H9 (cell line): ENCODE measurements around the gene UQCRC2. TPM values are rescaled to one million over a fixed set of nuclear protein-coding genes. Genes with fewer than 3 reads are reported as not detected.

Experiments
- DNase-seq: peaks from one replicate; pipeline ENCODE4 v3.0.0-alpha.2; 2017
- H2AFZ ChIP-seq: one replicate; pipeline ENCODE4 v1.6.1; 2013; ENCODE audit warnings: mild to moderate bottlenecking, low read length, control low read depth, moderate library complexity
- H2AK5ac ChIP-seq: 2 replicates; pipeline ENCODE4 v1.6.1; 2013; ENCODE audit warnings: low read length, control low read depth, mixed read lengths; ENCODE audit not compliant: insufficient read length
- H2BK120ac ChIP-seq: one replicate; pipeline ENCODE4 v1.6.1; 2013; ENCODE audit warnings: low read depth, mild to moderate bottlenecking, low read length, control low read depth, inconsistent platforms; ENCODE audit not compliant: poor library complexity, severe bottlenecking
- H2BK12ac ChIP-seq: 2 replicates; pipeline ENCODE4 v1.6.1; 2013; ENCODE audit warnings: low read length, control low read depth, mixed read lengths, low read depth; ENCODE audit not compliant: insufficient read length
- H2BK15ac ChIP-seq: 2 replicates; pipeline ENCODE4 v1.6.1; 2013; ENCODE audit warnings: low read depth, low read length, control low read depth
- H2BK20ac ChIP-seq: one replicate; pipeline ENCODE4 v1.6.1; 2013; ENCODE audit warnings: low read depth, mild to moderate bottlenecking, low read length, control low read depth, inconsistent platforms; ENCODE audit not compliant: poor library complexity, severe bottlenecking
- H2BK5ac ChIP-seq: 2 replicates; pipeline ENCODE4 v1.6.1; 2013; ENCODE audit warnings: low read length, control low read depth, mixed read lengths; ENCODE audit not compliant: insufficient read length
- H3K14ac ChIP-seq: 2 replicates; pipeline ENCODE4 v1.6.1; 2013; ENCODE audit warnings: low read length, control low read depth; ENCODE audit not compliant: insufficient read depth
- H3K18ac ChIP-seq: 2 replicates; pipeline ENCODE4 v1.6.1; 2013; ENCODE audit warnings: low read depth, mild to moderate bottlenecking, mixed read lengths, low read length, control low read depth; ENCODE audit not compliant: insufficient read length
- H3K23ac ChIP-seq: 2 replicates; pipeline ENCODE4 v1.6.1; 2013; ENCODE audit warnings: low read length, control low read depth, mixed read lengths, low read depth; ENCODE audit not compliant: insufficient read length
- H3K23me2 ChIP-seq: 2 replicates; pipeline ENCODE4 v1.6.1; 2013; ENCODE audit warnings: low read depth, mild to moderate bottlenecking, mixed read lengths, low read length, control low read depth; ENCODE audit not compliant: insufficient read length, poor library complexity, severe bottlenecking
- H3K27ac ChIP-seq: 2 replicates; pipeline ENCODE4 v1.5.1; 2013; ENCODE audit warnings: low read length, control low read depth, mixed read lengths, low read depth; ENCODE audit not compliant: insufficient read length
- H3K27me3 ChIP-seq: 2 replicates; pipeline ENCODE4 v1.6.1; 2013; ENCODE audit warnings: low read length, control low read depth, inconsistent platforms; ENCODE audit not compliant: insufficient read depth
- H3K4ac ChIP-seq: 2 replicates; pipeline ENCODE4 v1.6.1; 2013; ENCODE audit warnings: low read depth, mild to moderate bottlenecking, control low read depth, inconsistent platforms, low read length, moderate library complexity
- H3K4me1 ChIP-seq: 2 replicates; pipeline ENCODE4 v1.6.1; 2013; ENCODE audit warnings: low read length, control low read depth, inconsistent platforms; ENCODE audit not compliant: insufficient read depth
- H3K4me2 ChIP-seq: 2 replicates; pipeline ENCODE4 v1.6.1; 2013; ENCODE audit warnings: low read length, control low read depth, mixed read lengths; ENCODE audit not compliant: insufficient read length, insufficient read depth
- H3K56ac ChIP-seq: 2 replicates; pipeline ENCODE4 v1.6.1; 2013; ENCODE audit warnings: low read depth, mild to moderate bottlenecking, mixed read lengths, low read length, control low read depth; ENCODE audit not compliant: insufficient read length
- H3K79me1 ChIP-seq: 2 replicates; pipeline ENCODE4 v1.6.1; 2013; ENCODE audit warnings: low read depth, mild to moderate bottlenecking, moderate library complexity, low read length, control low read depth, inconsistent platforms; ENCODE audit not compliant: insufficient read depth, poor library complexity, severe bottlenecking
- H3K79me2 ChIP-seq: 2 replicates; pipeline ENCODE4 v1.6.1; 2013; ENCODE audit warnings: low read length, control low read depth, inconsistent platforms; ENCODE audit not compliant: insufficient read depth
- H3K9ac ChIP-seq: 2 replicates; pipeline ENCODE4 v1.6.1; 2013; ENCODE audit warnings: low read length, control low read depth, mixed read lengths; ENCODE audit not compliant: insufficient read length; ENCODE audit errors: extremely low read depth
- H3K9me3 ChIP-seq: one replicate; pipeline ENCODE4 v1.6.1; 2013; ENCODE audit warnings: low read depth, low read length, inconsistent platforms; ENCODE audit not compliant: control insufficient read depth
- H3T11ph ChIP-seq: one replicate; pipeline ENCODE4 v1.6.1; 2013; ENCODE audit warnings: mild to moderate bottlenecking, low read length, control low read depth, inconsistent platforms
- H4K20me1 ChIP-seq: one replicate; pipeline ENCODE4 v1.6.1; 2013; ENCODE audit not compliant: control insufficient read depth, insufficient read length, insufficient read depth
- H4K5ac ChIP-seq: 2 replicates; pipeline ENCODE4 v1.6.1; 2013; ENCODE audit warnings: low read depth, mild to moderate bottlenecking, mixed read lengths, low read length, control low read depth; ENCODE audit not compliant: insufficient read length
- H4K8ac ChIP-seq: replicated peaks from 2 replicates; pipeline ENCODE4 v1.6.1; 2013; ENCODE audit warnings: low read length, control low read depth, mixed read lengths, low read depth; ENCODE audit not compliant: insufficient read length
- H4K91ac ChIP-seq: 2 replicates; pipeline ENCODE4 v1.6.1; 2013; ENCODE audit warnings: low read depth, mild to moderate bottlenecking, moderate library complexity, mixed read lengths, low read length, control low read depth; ENCODE audit not compliant: insufficient read length
- H3K27ac Mint-ChIP-seq, 3 experiments: 2 replicates in 2 of 3; 3 replicates in 1 of 3; pipeline ENCODE4 v1.8.0; 2020 to 2021; ENCODE audit warnings: mixed read lengths in 3 of 3, mild to moderate bottlenecking in 1 of 3, moderate library complexity in 1 of 3
- H3K27me3 Mint-ChIP-seq: 2 replicates; pipeline ENCODE4 v1.8.0; 2021; ENCODE audit warnings: low read depth, mild to moderate bottlenecking, moderate library complexity, mixed read lengths
- H3K36me3 Mint-ChIP-seq, 3 experiments: 2 replicates in 2 of 3; 3 replicates in 1 of 3; pipeline ENCODE4 v1.8.0; 2020 to 2021; ENCODE audit warnings: low read depth in 3 of 3, mixed read lengths in 3 of 3; ENCODE audit not compliant: insufficient read depth in 1 of 3
- H3K4me1 Mint-ChIP-seq, 2 experiments: 2 replicates each; pipeline ENCODE4 v1.8.0; 2020; ENCODE audit warnings: mixed read lengths in 2 of 2
- H3K4me3 Mint-ChIP-seq, 2 experiments: 2 replicates in 1 of 2; 3 replicates in 1 of 2; pipeline ENCODE4 v1.8.0; 2020 to 2021; ENCODE audit warnings: mild to moderate bottlenecking in 2 of 2, mixed read lengths in 2 of 2, moderate library complexity in 1 of 2
- H3K9me3 Mint-ChIP-seq, 2 experiments: 2 replicates in 1 of 2; 3 replicates in 1 of 2; pipeline ENCODE4 v1.8.0; 2020; ENCODE audit warnings: mild to moderate bottlenecking in 2 of 2, mixed read lengths in 2 of 2, moderate library complexity in 1 of 2
- CTCF ChIP-seq: fragments of 200-600 bp; sonication (generic); conservative IDR thresholded peaks from 3 replicates; pipeline ENCODE4 v1.8.0; 2021; ENCODE audit warnings: antibody characterized with exemption, mild to moderate bottlenecking
- WGBS: extraction: QIAGEN DNeasy Blood & Tissue Kit; methylation state at CpG from one replicate; pipeline ENCODE4 v1.1.7; 2013; ENCODE audit warnings: missing lambda C conversion rate, low lambda C conversion rate, mixed read lengths; ENCODE audit not compliant: insufficient read length; ENCODE audit errors: extremely low coverage; 5-methylcytosine and 5-hydroxymethylcytosine counted together
- total RNA-seq: library from RNA; stranded (reverse); gene quantifications from 2 replicates; pipeline ENCODE4 v1.2.1, GENCODE V29; 2021

UQCRC2 gene
- total RNA-seq, 1 experiment from 2014 or later = 228 TPM

- Histone ChIP-seq H2BK5ac (no peak overlapping the region), H3K18ac (no peak overlapping the region), H3K4me2 (no peak overlapping the region), H3K79me1 (no peaks in the 10 kb centered on the region), H3K79me2 (peaks cover 12% of the 10 kb centered on the region; the same call in 1 of the 2 replicates), H3K4me1 (no peaks in the 10 kb centered on the region), H4K20me1 (no peaks in the 10 kb centered on the region), H3K9me3 (no peaks in the 10 kb centered on the region), H3K14ac (no peak overlapping the region), H3K27me3 (no peaks in the 10 kb centered on the region), H3K23ac (no peak overlapping the region), H3K56ac (no peak overlapping the region), H2BK12ac (no peak overlapping the region), H2BK120ac (no peak overlapping the region), H4K5ac (no peak overlapping the region), H3K23me2 (peaks cover 7% of the 10 kb centered on the region), H4K8ac (no peak overlapping the region), H3K27ac (no peak overlapping the region), H2AFZ (no peak overlapping the region), H4K91ac (no peak overlapping the region), H3T11ph (no peak overlapping the region), H3K9ac (no peak overlapping the region), H2BK15ac (no peak overlapping the region), H3K4ac (no peak overlapping the region), H2AK5ac (no peak overlapping the region), H2BK20ac (no peak overlapping the region)
- peaks cover 11 to 15% of the 10 kb centered on the region in 2 experiments for H3K4me1 Mint-ChIP-seq
- no peak for TF ChIP-seq CTCF
- no CpG with 5 or more reads among the region's 1 CpG for WGBS
- no peaks in the 10 kb centered on the region; a peak in 1 of 5 replicates for H3K9me3 Mint-ChIP-seq
- no peak for DNase-seq
- no peak overlapping the region for H3K4me3 Mint-ChIP-seq
- peaks cover 14% of the 10 kb centered on the region; the same call in 1 of the 2 replicates for H3K27me3 Mint-ChIP-seq
- no peak overlapping the region for H3K27ac Mint-ChIP-seq
- peaks cover 0 to 4% (median 0%) of the 10 kb centered on the region in 3 experiments; a peak in 2 of 7 replicates for H3K36me3 Mint-ChIP-seq
Observed at GRCh38 chr16:21949713-21950260, 3.4 kb upstream of the UQCRC2 start.
